HG03025 (cell line): ENCODE data around the gene TRIB2.

ENCODE experiments used
- ATAC-seq: cut with Tn5 transposase; IDR thresholded peaks from one replicate; pipeline ENCODE4 v1.9.1; 2021; ENCODE audit warnings: mild to moderate bottlenecking, moderate library complexity; ENCODE audit not compliant: unreplicated experiment, low FRiP score

Gene TRIB2

GRCh38 chr2:12770300-12770968 is 53.7 kb downstream of the TRIB2 start:
- no peak for ATAC-seq

- no peak for ATAC-seq
Measured at GRCh38 chr2:12771154-12771553, 54.4 kb downstream of the TRIB2 start.

GRCh38 chr2:12773586-12774394 is 57.1 kb downstream of the TRIB2 start:
- no peak for ATAC-seq

DNA sequence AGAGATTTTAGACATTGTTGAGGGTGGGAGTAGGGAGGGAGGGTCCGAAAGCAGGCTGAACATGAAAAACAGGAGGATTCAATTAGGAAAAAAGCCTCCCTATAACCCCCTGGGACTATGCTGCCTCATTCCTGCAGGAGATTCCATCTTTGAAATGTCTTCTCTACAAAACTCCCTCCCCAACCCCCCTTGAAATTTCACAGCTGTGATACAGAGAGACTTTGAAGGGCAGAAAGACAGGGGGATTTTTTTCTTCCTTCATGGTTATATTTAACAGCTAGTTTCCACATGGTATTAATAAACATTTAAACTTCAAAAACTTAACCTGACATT is 57.6 kb downstream of the TRIB2 start:
- ATAC-seq: no peak

GRCh38 chr2:12776521-12776961 is 59.8 kb downstream of the TRIB2 start:
- ATAC-seq: no peak

DNA sequence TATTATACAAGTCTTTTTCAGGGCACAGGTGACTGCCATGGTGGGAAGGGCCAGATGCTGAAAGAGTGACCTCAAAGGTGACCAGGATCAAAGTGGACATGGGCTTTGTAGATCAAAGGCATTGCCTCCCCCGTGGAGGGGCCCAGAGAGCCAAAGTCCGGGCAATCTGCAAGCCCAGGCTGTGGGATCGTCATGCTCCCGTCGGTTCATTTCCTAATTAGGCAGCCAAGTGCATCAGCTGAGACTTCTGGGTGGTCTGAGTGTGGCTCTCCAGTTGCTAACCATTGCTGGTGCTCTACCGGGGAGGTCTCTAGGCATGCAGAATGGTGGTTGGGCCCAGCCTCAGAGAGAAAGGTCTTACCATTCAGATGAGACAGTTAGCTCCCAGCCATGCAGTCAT is 61.6 kb downstream of the TRIB2 start:
- no peak for ATAC-seq

DNA sequence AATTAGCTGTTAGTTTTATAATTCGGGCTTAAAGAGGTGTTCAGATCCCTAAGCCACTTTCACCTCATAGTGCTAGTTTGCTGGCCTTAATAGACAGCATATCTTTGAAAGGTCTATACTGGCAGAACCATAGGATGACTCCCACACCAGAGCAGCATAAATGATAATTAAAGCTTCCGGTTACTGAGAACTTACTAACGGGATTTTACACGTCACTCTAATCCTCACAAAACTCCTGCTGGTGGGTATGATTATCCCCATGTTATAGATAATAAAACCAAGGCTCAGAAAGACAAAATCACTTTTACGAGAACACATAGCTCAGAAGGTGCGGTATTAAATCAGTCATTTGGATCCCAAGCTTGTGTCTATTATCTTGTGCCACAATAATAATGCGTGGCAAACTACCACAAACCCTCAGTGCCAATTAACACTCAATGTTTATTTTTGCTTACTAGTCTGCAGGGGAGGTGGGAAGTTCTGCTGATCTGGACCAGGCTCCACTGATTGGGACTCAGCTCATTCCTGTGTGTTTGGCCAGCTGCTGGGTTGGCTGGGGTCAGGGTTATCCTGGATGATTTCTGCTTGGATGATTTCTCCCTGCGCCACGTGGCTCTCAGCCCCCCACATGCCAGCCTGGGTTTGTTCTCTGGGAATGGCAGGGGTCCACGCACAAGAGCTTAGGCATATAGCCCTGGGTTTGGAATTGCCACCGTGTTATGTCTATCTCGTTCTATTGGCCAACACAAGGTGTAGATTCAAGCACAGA is 62.3 kb downstream of the TRIB2 start:
- no peak for ATAC-seq

GRCh38 chr2:12781329-12781728 is 64.6 kb downstream of the TRIB2 start:
- ATAC-seq: no peak

DNA sequence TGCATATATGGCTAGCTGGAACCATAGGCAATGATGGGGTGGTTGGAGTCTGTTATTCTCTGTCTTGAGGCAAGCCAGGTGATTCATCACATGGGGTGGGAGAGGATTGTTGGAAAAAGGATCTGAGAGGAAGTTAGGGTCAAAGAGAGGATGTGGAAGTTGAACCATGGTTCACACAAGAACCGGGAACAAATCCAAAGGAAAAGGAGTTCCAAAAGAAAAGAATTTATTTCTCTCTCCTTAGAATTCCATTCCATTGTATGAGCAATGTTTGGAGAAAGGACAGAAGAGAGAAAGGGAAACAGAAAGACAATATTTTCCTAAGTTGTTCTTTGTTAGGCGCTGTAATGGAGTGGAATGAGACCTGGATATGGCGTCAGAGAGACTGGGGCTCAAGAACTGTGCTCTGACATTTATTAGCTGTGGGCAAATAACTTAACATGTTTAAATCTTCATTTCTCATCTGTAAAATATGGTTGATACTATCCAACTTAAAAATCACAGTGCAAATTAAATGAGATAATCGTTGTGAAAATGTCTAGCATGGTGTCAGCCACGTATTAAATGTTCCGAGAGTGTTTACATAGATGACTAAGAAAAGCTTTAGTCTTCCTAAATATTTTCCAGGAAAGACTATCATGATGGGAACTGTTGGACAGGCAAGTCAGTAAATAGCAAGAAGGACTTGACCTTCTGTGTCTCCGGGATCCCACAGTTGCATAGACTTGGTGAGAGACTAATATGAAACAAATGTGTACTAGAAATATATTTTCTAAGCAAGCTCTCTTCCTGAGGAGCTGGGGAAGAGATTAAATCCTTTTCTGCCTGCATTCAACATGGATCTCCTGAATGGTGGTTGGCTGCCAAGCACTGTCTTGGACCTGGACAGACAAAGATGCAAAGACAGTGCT is 71.4 kb downstream of the TRIB2 start:
- no peak for ATAC-seq

- no peak for ATAC-seq
Measured at GRCh38 chr2:12791906-12792305, 75.2 kb downstream of the TRIB2 start.
